ENCODE data around the gene IL4I1. TPM values are rescaled to one million over a fixed set of nuclear protein-coding genes. Genes with fewer than 3 reads are reported as not detected.
A peak's percentile ranks its signal among the peaks of the same experiment; 100 is the strongest.

Gene IL4I1
- total RNA-seq, 4 donors from 2014 or later, result 0.34 to 0.50 TPM; not detected in 2

GRCh38 chr19:49875177-49875576 lies 21.5 kb downstream of the IL4I1 start:
- H3K36me3 ChIP-seq, result peaks cover 3 to 52% (median 39%) of the 10 kb centered on the region in 4 donors
- peak overlapping the region; percentile 97 to 100 (median 99) for H3K27ac ChIP-seq (replicated peaks in 1 of 4)
- 90% methylated on average over 3 of the region's 4 CpGs for WGBS

GRCh38 chr19:49874503-49875157 lies 22.1 kb downstream of the IL4I1 start:
- peak overlapping the region in 2 of 4 donors; percentile 99 for H3K27ac ChIP-seq (replicated peaks in 1 of 4)

More at GRCh38 chr19:49875177-49875576, 21.5 kb downstream of the IL4I1 start:
- Histone ChIP-seq H3K4me1 (peaks cover 29 to 65% (median 46%) of the 10 kb centered on the region in 4 donors), H3K4me3 (peak overlapping the region; percentile 83 to 99 (median 98)), H3K9me3 (no peaks in the 10 kb centered on the region), H3K27me3 (no peaks in the 10 kb centered on the region)
- intact Hi-C loops (cut with DNase I), result loop anchor here (5.0 kb wide), 1 partner anchor 63 kb away; the partner anchor contains the start of gene FUZ
- no peak for DNase-seq (ENCODE audit: extremely low spot score)
- no peak for TF ChIP-seq CTCF (IDR thresholded peaks at IDR 0.05)
- no peak for TF ChIP-seq POLR2AphosphoS5 (IDR thresholded peaks at IDR 0.05)
- TF ChIP-seq EP300 (IDR thresholded peaks at IDR 0.05), result no peak
- TF ChIP-seq POLR2A (IDR thresholded peaks at IDR 0.05; ENCODE audit: low read depth), result no peak

DNA sequence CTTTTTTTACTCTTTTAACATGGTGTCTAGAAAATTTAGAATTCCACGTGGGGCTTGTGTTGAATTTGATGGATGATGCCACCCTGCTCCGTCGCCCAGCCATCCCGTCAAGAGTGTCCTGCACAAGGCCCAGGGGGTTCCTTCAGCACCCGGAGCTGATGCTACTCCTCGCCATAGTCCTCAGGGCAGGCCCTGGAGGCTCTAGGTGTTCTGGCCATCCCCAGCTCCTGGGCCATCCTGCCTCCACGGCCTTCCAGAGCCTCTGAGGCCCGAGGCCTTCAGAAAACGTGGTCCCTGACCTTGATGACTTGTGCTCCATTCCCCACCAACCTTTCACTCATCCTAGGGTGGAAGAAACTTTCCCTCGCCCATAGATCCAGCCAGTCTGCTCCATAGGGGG lies 22.9 kb downstream of the IL4I1 start:
- Histone ChIP-seq H3K36me3 (peaks cover 0 to 39% (median 26%) of the 10 kb centered on the region in 4 donors), H3K4me3 (no peak overlapping the region), H3K27ac (replicated peaks in 1 of 4) (no peak overlapping the region), H3K9me3 (no peaks in the 10 kb centered on the region), H3K4me1 (peaks cover 31 to 67% (median 47%) of the 10 kb centered on the region in 4 donors), H3K27me3 (no peaks in the 10 kb centered on the region)
- WGBS, result 88% methylated on average over 10 of the region's 10 CpGs
- no peak for DNase-seq (ENCODE audit: extremely low spot score)
- intact Hi-C loops (cut with DNase I), result no loop called here
- no peak for TF ChIP-seq CTCF (IDR thresholded peaks at IDR 0.05)
- no peak for TF ChIP-seq POLR2AphosphoS5 (IDR thresholded peaks at IDR 0.05)
- TF ChIP-seq EP300 (IDR thresholded peaks at IDR 0.05), result no peak
- no peak for TF ChIP-seq POLR2A (IDR thresholded peaks at IDR 0.05; ENCODE audit: low read depth)

More at GRCh38 chr19:49874503-49875157, 22.1 kb downstream of the IL4I1 start:
- H3K9me3 ChIP-seq, result no peaks in the 10 kb centered on the region
- WGBS, result 87% methylated on average over 11 of the region's 11 CpGs
- no peaks in the 10 kb centered on the region for H3K27me3 ChIP-seq
- no peak for DNase-seq (ENCODE audit: extremely low spot score)
- no peak overlapping the region for H3K4me3 ChIP-seq
- intact Hi-C loops (cut with DNase I), result loop anchor here (5.0 kb wide), 1 partner anchor 62 kb away; the partner anchor contains the start of gene FUZ
- H3K36me3 ChIP-seq, result peaks cover 0 to 47% (median 34%) of the 10 kb centered on the region in 4 donors
- TF ChIP-seq CTCF (IDR thresholded peaks at IDR 0.05), result no peak
- no peak for TF ChIP-seq POLR2A (IDR thresholded peaks at IDR 0.05; ENCODE audit: low read depth)
- TF ChIP-seq POLR2AphosphoS5 (IDR thresholded peaks at IDR 0.05), result no peak
- peaks cover 33 to 70% (median 51%) of the 10 kb centered on the region in 4 donors for H3K4me1 ChIP-seq

GRCh38 chr19:49873129-49873521 lies 23.6 kb downstream of the IL4I1 start:
- intact Hi-C loops (cut with DNase I), result no loop called here
- no peak overlapping the region for H3K4me3 ChIP-seq
- no peak for TF ChIP-seq POLR2A (IDR thresholded peaks at IDR 0.05; ENCODE audit: low read depth)
- TF ChIP-seq POLR2AphosphoS5 (IDR thresholded peaks at IDR 0.05), result no peak
- no peak for TF ChIP-seq EP300 (IDR thresholded peaks at IDR 0.05)
- TF ChIP-seq CTCF (IDR thresholded peaks at IDR 0.05), result no peak
- no peak for DNase-seq (ENCODE audit: extremely low spot score)
- H3K27me3 ChIP-seq, result no peaks in the 10 kb centered on the region
- WGBS, result 88% methylated on average over 23 of the region's 29 CpGs
- no peak overlapping the region for H3K27ac ChIP-seq (replicated peaks in 1 of 4)
- peaks cover 0 to 35% (median 23%) of the 10 kb centered on the region in 4 donors for H3K36me3 ChIP-seq
- H3K9me3 ChIP-seq, result no peaks in the 10 kb centered on the region
- peaks cover 31 to 67% (median 47%) of the 10 kb centered on the region in 4 donors for H3K4me1 ChIP-seq

Measured in esophagus muscularis mucosa (tissue), 4 donors.